ENCODE results near the gene RBFA.

DNA sequence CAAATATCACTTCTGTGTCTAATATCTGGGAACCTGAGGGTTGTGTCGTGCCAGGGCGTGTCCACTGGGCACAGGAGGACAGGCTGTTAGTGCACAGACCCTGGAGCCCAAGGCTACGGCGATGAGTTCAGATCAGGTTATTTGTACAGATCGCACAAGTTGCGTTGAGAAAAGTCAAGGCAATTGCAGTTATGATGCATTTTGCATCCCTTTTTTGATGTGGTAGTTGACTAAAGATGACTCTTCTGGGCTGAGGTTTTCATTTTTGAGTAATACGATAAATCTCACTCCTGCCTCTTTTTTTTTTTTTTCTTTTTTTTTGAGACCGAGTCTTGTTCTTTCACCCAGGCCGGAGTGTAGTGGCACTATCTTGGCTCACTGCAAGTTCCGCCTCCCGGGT, 7.2 kb downstream of the RBFA start:
- TF ChIP-seq, protein P1, sequence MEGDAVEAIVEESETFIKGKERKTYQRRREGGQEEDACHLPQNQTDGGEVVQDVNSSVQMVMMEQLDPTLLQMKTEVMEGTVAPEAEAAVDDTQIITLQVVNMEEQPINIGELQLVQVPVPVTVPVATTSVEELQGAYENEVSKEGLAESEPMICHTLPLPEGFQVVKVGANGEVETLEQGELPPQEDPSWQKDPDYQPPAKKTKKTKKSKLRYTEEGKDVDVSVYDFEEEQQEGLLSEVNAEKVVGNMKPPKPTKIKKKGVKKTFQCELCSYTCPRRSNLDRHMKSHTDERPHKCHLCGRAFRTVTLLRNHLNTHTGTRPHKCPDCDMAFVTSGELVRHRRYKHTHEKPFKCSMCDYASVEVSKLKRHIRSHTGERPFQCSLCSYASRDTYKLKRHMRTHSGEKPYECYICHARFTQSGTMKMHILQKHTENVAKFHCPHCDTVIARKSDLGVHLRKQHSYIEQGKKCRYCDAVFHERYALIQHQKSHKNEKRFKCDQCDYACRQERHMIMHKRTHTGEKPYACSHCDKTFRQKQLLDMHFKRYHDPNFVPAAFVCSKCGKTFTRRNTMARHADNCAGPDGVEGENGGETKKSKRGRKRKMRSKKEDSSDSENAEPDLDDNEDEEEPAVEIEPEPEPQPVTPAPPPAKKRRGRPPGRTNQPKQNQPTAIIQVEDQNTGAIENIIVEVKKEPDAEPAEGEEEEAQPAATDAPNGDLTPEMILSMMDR (IDR thresholded peaks at IDR 0.05), result no peak
- no peak for TF ChIP-seq POLR2A (IDR thresholded peaks at IDR 0.05)
